GM18502 (cell line): ENCODE results near the gene KRTAP21-3.
"Not testable (repeated sequence)": the region's sequence is repeated elsewhere in the genome, so short reads cannot be mapped to it uniquely, and the experiment has no call there.

Experiments
- ATAC-seq: cut with Tn5 transposase; IDR thresholded peaks from one replicate; pipeline ENCODE4 v1.9.1; 2021; ENCODE audit warnings: mild to moderate bottlenecking; ENCODE audit not compliant: unreplicated experiment, poor library complexity

Gene KRTAP21-3

GRCh38 chr21:30718239-30718909, at the start of gene KRTAP21-3:
KRTAP21-3 (minus strand) TSS chr21:30718777; CDS start chr21:30718759, 18 bp downstream.
- ATAC-seq, result no peak

- no peak for ATAC-seq
These were observed 42.2 kb upstream of the KRTAP21-3 start for GRCh38 chr21:30760776-30761175.

- no peak for ATAC-seq
These were observed 39.7 kb upstream of the KRTAP21-3 start for GRCh38 chr21:30758306-30758705.

GRCh38 chr21:30755328-30755727, 36.8 kb upstream of the KRTAP21-3 start, which contains the start of gene KRTAP21-1:
KRTAP21-1 (minus strand) TSS chr21:30755428; CDS start chr21:30755378, 50 bp downstream.
- not testable (repeated sequence) for ATAC-seq

GRCh38 chr21:30747159-30747558, 28.6 kb upstream of the KRTAP21-3 start, which contains the start of gene KRTAP21-2:
KRTAP21-2 (minus strand) TSS chr21:30747259; CDS start chr21:30747202, 57 bp downstream.
- ATAC-seq, result no peak

GRCh38 chr21:30740462-30740861, 21.9 kb upstream of the KRTAP21-3 start:
- no peak for ATAC-seq

GRCh38 chr21:30733026-30733425, 14.4 kb upstream of the KRTAP21-3 start:
- no peak for ATAC-seq

- ATAC-seq, result no peak
These were observed 8.1 kb upstream of the KRTAP21-3 start for GRCh38 chr21:30726726-30727125.

GRCh38 chr21:30719401-30719800, 824 bp upstream of the KRTAP21-3 start:
- no peak for ATAC-seq

- ATAC-seq, result no peak
These were observed 1.5 kb downstream of the KRTAP21-3 start for GRCh38 chr21:30717105-30717504.

GRCh38 chr21:30714946-30715345, 3.6 kb downstream of the KRTAP21-3 start:
- no peak for ATAC-seq

- ATAC-seq, result no peak
These were observed 4.1 kb downstream of the KRTAP21-3 start for GRCh38 chr21:30714456-30714855.

GRCh38 chr21:30713766-30714165, 4.8 kb downstream of the KRTAP21-3 start:
- no peak for ATAC-seq

GRCh38 chr21:30710499-30710898, 8.1 kb downstream of the KRTAP21-3 start:
- no peak for ATAC-seq

GRCh38 chr21:30707409-30707808, 11.2 kb downstream of the KRTAP21-3 start:
- ATAC-seq, result no peak

- ATAC-seq, result no peak
These were observed 22.6 kb downstream of the KRTAP21-3 start for GRCh38 chr21:30695956-30696355.

GRCh38 chr21:30689822-30690221, 28.8 kb downstream of the KRTAP21-3 start:
- ATAC-seq, result no peak

GRCh38 chr21:30684506-30684905, 34.1 kb downstream of the KRTAP21-3 start:
- ATAC-seq, result no peak

GRCh38 chr21:30680586-30680985, 38.0 kb downstream of the KRTAP21-3 start:
- ATAC-seq, result no peak

- no peak for ATAC-seq
These were observed 41.8 kb downstream of the KRTAP21-3 start for GRCh38 chr21:30676737-30677136.

GRCh38 chr21:30674312-30674711, 44.3 kb downstream of the KRTAP21-3 start:
- no peak for ATAC-seq

- ATAC-seq, result no peak
These were observed 45.5 kb downstream of the KRTAP21-3 start for GRCh38 chr21:30672985-30673650.
